PC-3 (cell line): Measurements from ENCODE around the gene CRYL1. TPM values are rescaled to one million over a fixed set of nuclear protein-coding genes. Genes with fewer than 3 reads are reported as not detected.

Source experiments
- ATAC-seq: fragments of 200-7000 bp; cut with Tn5 transposase; 2 replicates; pipeline ENCODE4 v1.9.1; 2020; ENCODE audit warnings: mild to moderate bottlenecking, moderate library complexity
- BruUV-seq: library from RNA; stranded (reverse); fragments of 400-500 nt; replicated peaks from 2 replicates; lab custom pipeline; 2021; lab: Mats Ljungman, UMichigan
- CTCF ChIA-PET: fragments of 300-600 bp; sonication (Branson Sonifier 250); formaldehyde crosslinking; loops from one replicate; lab custom pipeline; 2022; ENCODE audit warnings: antibody characterized with exemption; lab: Charles Lee
- POLR2A ChIA-PET: fragments of 300-600 bp; sonication (Branson Sonifier 250); formaldehyde crosslinking; loops from one replicate; lab custom pipeline; 2022; ENCODE audit warnings: antibody characterized with exemption; ENCODE audit not compliant: unreplicated experiment; lab: Charles Lee
- DNase-seq: peaks from one replicate; pipeline ENCODE4 v3.0.0-alpha.2; 2015
- H2AFZ ChIP-seq: fragments of 300-600 bp; sonication (generic); 2 replicates; pipeline ENCODE4 v1.6.0; 2016; ENCODE audit warnings: antibody characterized with exemption, low read length
- H3F3A ChIP-seq: fragments of 300-600 bp; sonication (generic); one replicate; pipeline ENCODE4 v1.6.0; 2017; ENCODE audit warnings: antibody characterized with exemption, low read length, control low read depth, mild to moderate bottlenecking; ENCODE audit not compliant: unreplicated experiment
- H3K27ac ChIP-seq: fragments of 300-600 bp; sonication (generic); 2 replicates; pipeline ENCODE4 v1.5.1; 2016; ENCODE audit warnings: mild to moderate bottlenecking, low read length
- H3K27me3 ChIP-seq: fragments of 300-600 bp; sonication (generic); 2 replicates; pipeline ENCODE4 v1.6.1; 2016; ENCODE audit warnings: low read length, mixed read lengths
- H3K36me3 ChIP-seq: fragments of 300-600 bp; sonication (generic); 2 replicates; pipeline ENCODE4 v1.6.1; 2016; ENCODE audit warnings: low read depth, mixed run types, low read length, mixed read lengths
- H3K4me1 ChIP-seq: fragments of 300-600 bp; sonication (generic); 2 replicates; pipeline ENCODE4 v1.5.1; 2016; ENCODE audit warnings: low read length; ENCODE audit not compliant: insufficient read depth
- H3K4me2 ChIP-seq: fragments of 300-600 bp; sonication (generic); 2 replicates; pipeline ENCODE4 v1.6.0; 2016; ENCODE audit warnings: low read length
- H3K4me3 ChIP-seq: fragments of 300-600 bp; sonication (generic); 2 replicates; pipeline ENCODE4 v1.5.1; 2016; ENCODE audit warnings: mild to moderate bottlenecking, low read length, mixed read lengths
- H3K79me2 ChIP-seq: fragments of 300-600 bp; sonication (generic); 2 replicates; pipeline ENCODE4 v1.6.1; 2017; ENCODE audit warnings: low read length, mixed read lengths
- H3K9ac ChIP-seq: fragments of 300-600 bp; sonication (generic); 2 replicates; pipeline ENCODE4 v1.6.0; 2016; ENCODE audit warnings: mild to moderate bottlenecking, low read length
- H3K9me2 ChIP-seq: fragments of 300-600 bp; sonication (generic); replicated peaks from 2 replicates; pipeline ENCODE4 v1.6.1; 2016; ENCODE audit warnings: mixed run types, low read length, mixed read lengths
- H3K9me3 ChIP-seq: fragments of 300-600 bp; sonication (generic); 2 replicates; pipeline ENCODE4 v1.6.1; 2016; ENCODE audit warnings: low read length, mixed read lengths
- H4K20me1 ChIP-seq: fragments of 300-600 bp; sonication (generic); 2 replicates; pipeline ENCODE4 v1.6.1; 2016; ENCODE audit warnings: low read length, mixed read lengths
- EZH2 ChIP-seq: fragments of 300-600 bp; sonication (generic); IDR thresholded peaks from one replicate; pipeline ENCODE4 v1.6.1; 2017; ENCODE audit warnings: antibody characterized with exemption, mild to moderate bottlenecking, low read length; ENCODE audit not compliant: unreplicated experiment
- EZH2phosphoT487 ChIP-seq: fragments of 300-600 bp; sonication (generic); IDR thresholded peaks from 2 replicates; pipeline ENCODE4 v1.6.1; 2018; ENCODE audit warnings: mild to moderate bottlenecking, antibody characterized with exemption, low read length, borderline replicate concordance
- intact Hi-C: fragments of 100-400 bp; cut with micrococcal nuclease; formaldehyde crosslinking; loops from 2 replicates; pipeline ENCODE4 v1.9.0; 2023
- total RNA-seq: library from RNA; depleted of rRNA; stranded (reverse); fragments of >200 nt; gene quantifications from 2 replicates; pipeline ENCODE4 v1.2.3, GENCODE V29; 2014
- TF ChIP-seq, protein P1 (sequence below): fragments of 300-600 bp; sonication (generic); conservative IDR thresholded peaks from 2 replicates; pipeline ENCODE4 v1.5.1; 2017; ENCODE audit warnings: antibody characterized with exemption, low read depth, mild to moderate bottlenecking, low read length

The CRYL1 gene
- total RNA-seq, 1 experiment from 2014 or later, result 20.8 TPM

DNA sequence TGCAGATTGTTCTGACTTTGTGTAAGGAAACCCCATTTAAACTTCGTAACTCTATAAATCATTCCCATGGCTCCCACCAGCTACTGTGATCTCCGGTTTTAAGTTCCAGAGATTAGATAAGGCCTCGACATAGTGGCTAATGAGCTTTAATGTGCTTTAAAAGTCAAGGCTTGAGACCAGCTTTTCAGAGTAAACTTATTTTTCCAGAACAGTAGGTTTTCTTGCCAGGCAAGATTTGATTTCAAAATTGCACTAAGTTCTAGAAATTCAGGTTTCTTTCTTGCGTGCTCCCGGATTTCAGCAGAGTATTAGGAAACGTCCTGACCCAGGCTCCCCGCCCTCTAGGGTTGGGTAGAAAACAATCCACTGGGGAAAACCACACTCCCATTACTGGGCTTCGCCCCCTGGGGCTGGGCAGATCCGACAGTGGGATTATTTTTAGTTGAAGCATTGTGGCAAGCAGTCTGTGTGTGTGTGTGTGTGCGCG, 43.3 kb downstream of the CRYL1 start:
- Histone ChIP-seq H3K9me2 (no peaks in the 10 kb centered on the region), H3F3A (no peaks in the 10 kb centered on the region), H3K9ac (no peak overlapping the region), H3K9me3 (no peaks in the 10 kb centered on the region), H3K4me3 (no peak overlapping the region), H3K36me3 (no peaks in the 10 kb centered on the region), H3K79me2 (no peaks in the 10 kb centered on the region), H3K4me1 (no peaks in the 10 kb centered on the region), H3K27ac (no peak overlapping the region), H3K27me3 (no peaks in the 10 kb centered on the region), H3K4me2 (no peak overlapping the region), H2AFZ (no peak overlapping the region), H4K20me1 (no peaks in the 10 kb centered on the region)
- ChIA-PET CTCF (no interaction called here), POLR2A (no interaction called here)
- BruUV-seq, result no TSS peak
- intact Hi-C loops, result no loop called here
- DNase-seq (no peak), ATAC-seq (no peak)
- TF ChIP-seq EZH2phosphoT487 (no peak), EZH2 (no peak)
- TF ChIP-seq, protein P1, sequence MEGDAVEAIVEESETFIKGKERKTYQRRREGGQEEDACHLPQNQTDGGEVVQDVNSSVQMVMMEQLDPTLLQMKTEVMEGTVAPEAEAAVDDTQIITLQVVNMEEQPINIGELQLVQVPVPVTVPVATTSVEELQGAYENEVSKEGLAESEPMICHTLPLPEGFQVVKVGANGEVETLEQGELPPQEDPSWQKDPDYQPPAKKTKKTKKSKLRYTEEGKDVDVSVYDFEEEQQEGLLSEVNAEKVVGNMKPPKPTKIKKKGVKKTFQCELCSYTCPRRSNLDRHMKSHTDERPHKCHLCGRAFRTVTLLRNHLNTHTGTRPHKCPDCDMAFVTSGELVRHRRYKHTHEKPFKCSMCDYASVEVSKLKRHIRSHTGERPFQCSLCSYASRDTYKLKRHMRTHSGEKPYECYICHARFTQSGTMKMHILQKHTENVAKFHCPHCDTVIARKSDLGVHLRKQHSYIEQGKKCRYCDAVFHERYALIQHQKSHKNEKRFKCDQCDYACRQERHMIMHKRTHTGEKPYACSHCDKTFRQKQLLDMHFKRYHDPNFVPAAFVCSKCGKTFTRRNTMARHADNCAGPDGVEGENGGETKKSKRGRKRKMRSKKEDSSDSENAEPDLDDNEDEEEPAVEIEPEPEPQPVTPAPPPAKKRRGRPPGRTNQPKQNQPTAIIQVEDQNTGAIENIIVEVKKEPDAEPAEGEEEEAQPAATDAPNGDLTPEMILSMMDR, result no peak

DNA sequence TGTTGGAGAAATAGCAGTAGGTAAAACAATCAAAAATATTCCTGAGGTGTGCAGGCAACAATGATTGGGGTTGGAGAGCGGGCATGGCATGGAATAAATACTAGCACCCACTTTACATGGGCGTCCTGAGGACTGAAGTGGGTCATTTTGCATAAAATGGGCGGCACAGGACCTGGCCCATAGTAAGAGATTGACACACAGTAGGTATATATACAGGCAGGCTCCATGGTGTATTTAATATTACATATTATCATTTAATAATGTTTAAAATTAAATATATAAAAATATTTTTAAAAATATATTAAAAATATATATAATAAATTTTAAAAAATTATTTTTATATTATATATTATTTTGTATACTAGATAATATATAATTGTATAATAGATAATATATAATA, 48.3 kb downstream of the CRYL1 start:
- ATAC-seq, result no peak
- no peaks in the 10 kb centered on the region for H3K9me2 ChIP-seq
- TF ChIP-seq, protein P1, result no peak
- TF ChIP-seq EZH2phosphoT487 (no peak), EZH2 (no peak)
- no peaks in the 10 kb centered on the region for H3K36me3 ChIP-seq
- H4K20me1 ChIP-seq, result no peaks in the 10 kb centered on the region
- no peaks in the 10 kb centered on the region for H3K9me3 ChIP-seq
- intact Hi-C loops, result no loop called here
- DNase-seq, result no peak
- peaks cover 12% of the 10 kb centered on the region for H3K4me1 ChIP-seq
- H3K27ac ChIP-seq, result no peak overlapping the region
- no peak overlapping the region for H2AFZ ChIP-seq
- H3K4me2 ChIP-seq, result no peak overlapping the region
- no peaks in the 10 kb centered on the region for H3K79me2 ChIP-seq
- no peak overlapping the region for H3K4me3 ChIP-seq
- ChIA-PET POLR2A (no interaction called here), CTCF (no interaction called here)
- H3K27me3 ChIP-seq, result no peaks in the 10 kb centered on the region
- BruUV-seq, result no TSS peak
- no peaks in the 10 kb centered on the region for H3F3A ChIP-seq
- no peak overlapping the region for H3K9ac ChIP-seq

DNA sequence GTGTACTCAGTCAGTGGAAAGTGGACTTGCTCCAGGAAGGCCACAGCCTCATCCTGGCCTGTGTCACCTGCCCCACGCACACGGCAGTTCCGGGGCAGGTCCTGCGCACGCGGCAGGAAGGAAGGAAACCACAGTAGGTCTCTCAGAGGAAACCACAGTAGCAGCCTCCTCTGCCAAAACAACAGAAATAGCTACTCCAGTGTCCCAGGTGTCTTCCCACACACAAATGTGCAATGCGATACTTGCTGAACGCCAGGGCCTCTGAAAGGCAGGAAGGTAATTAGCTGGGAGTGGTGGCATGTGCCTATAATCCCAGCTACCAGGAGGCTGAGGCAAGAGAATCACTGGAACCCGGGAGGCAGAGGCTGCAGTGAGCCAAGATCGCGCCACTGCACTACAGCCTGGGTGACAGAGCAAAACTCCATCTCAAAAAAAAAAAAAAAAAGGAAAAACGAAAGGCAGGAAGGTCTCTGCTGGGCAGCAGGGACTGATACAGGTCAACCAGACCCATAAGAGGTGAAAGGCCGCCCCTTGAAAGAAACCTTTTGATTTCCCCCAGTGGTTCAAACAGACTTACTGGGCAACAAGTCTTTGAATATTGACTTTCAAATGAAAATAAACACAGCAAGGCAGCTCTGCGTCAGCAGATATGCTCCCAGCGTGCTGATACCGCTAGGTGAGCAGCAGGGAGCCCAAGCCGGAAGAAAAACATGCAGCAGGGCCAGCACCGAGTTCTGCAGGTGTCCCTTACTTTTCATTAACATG, 49.5 kb downstream of the CRYL1 start:
- Histone ChIP-seq H3K79me2 (no peaks in the 10 kb centered on the region), H3K9me2 (no peaks in the 10 kb centered on the region), H3K4me1 (peaks cover 12% of the 10 kb centered on the region), H3K4me3 (no peak overlapping the region), H3K9ac (no peak overlapping the region), H3F3A (no peaks in the 10 kb centered on the region), H3K9me3 (no peaks in the 10 kb centered on the region), H3K27me3 (no peaks in the 10 kb centered on the region), H2AFZ (no peak overlapping the region), H3K36me3 (no peaks in the 10 kb centered on the region), H3K27ac (no peak overlapping the region), H3K4me2 (no peak overlapping the region), H4K20me1 (no peaks in the 10 kb centered on the region)
- no TSS peak for BruUV-seq
- POLR2A ChIA-PET, result no interaction called here
- CTCF ChIA-PET, result no interaction called here
- no peak for DNase-seq
- ATAC-seq, result no peak
- no peak for TF ChIP-seq EZH2
- TF ChIP-seq EZH2phosphoT487, result no peak
- TF ChIP-seq, protein P1, result no peak
- intact Hi-C loops, result no loop called here
